Measurements from ENCODE around the gene CYTH1.

- TF ChIP-seq POLR2A (IDR thresholded peaks at IDR 0.05) (no peak), EP300 (IDR thresholded peaks at IDR 0.05; ENCODE audit: low read depth) (no peak)
- TF ChIP-seq, protein P1, sequence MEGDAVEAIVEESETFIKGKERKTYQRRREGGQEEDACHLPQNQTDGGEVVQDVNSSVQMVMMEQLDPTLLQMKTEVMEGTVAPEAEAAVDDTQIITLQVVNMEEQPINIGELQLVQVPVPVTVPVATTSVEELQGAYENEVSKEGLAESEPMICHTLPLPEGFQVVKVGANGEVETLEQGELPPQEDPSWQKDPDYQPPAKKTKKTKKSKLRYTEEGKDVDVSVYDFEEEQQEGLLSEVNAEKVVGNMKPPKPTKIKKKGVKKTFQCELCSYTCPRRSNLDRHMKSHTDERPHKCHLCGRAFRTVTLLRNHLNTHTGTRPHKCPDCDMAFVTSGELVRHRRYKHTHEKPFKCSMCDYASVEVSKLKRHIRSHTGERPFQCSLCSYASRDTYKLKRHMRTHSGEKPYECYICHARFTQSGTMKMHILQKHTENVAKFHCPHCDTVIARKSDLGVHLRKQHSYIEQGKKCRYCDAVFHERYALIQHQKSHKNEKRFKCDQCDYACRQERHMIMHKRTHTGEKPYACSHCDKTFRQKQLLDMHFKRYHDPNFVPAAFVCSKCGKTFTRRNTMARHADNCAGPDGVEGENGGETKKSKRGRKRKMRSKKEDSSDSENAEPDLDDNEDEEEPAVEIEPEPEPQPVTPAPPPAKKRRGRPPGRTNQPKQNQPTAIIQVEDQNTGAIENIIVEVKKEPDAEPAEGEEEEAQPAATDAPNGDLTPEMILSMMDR (IDR thresholded peaks at IDR 0.05), result no peak
These were observed 75.1 kb downstream of the CYTH1 start for GRCh38 chr17:78707016-78707415.
